SK-N-SH (cell line): Measurements from ENCODE around the gene FCN3. TPM values are rescaled to one million over a fixed set of nuclear protein-coding genes. Genes with fewer than 3 reads are reported as not detected.

Source experiments
- CTCF ChIA-PET: fragments of 300-600, 350-600 bp; formaldehyde crosslinking; extraction: SDS; loops from one replicate; lab custom pipeline; 2021; lab: Yijun Ruan, JAX
- POLR2A ChIA-PET: fragments of 350-600 bp; sonication (Branson Sonifier 250); formaldehyde crosslinking; extraction: SDS; loops from one replicate; lab custom pipeline; 2020; ENCODE audit warnings: antibody characterized with exemption, inconsistent platforms; lab: Yijun Ruan, JAX
- DNase-seq: peaks from one replicate; pipeline ENCODE4 v3.0.0; 2012
- H2AFZ ChIP-seq: fragments of 200-600 bp; sonication (generic); 2 replicates; pipeline ENCODE4 v1.8.1; 2016; ENCODE audit warnings: antibody characterized with exemption, mild to moderate bottlenecking, low read depth
- H3F3A ChIP-seq: fragments of 200-600 bp; sonication (generic); replicated peaks from 2 replicates; pipeline ENCODE3; 2016; ENCODE audit warnings: antibody characterized with exemption, mild to moderate bottlenecking; ENCODE audit not compliant: insufficient read depth
- H3K27ac ChIP-seq, 2 experiments: fragments of 200-500 bp in 1 of 2; fragments of 200-600 bp in 1 of 2; sonication (Bioruptor generic) in 1 of 2; sonication (generic), shearing (Covaris generic) in 1 of 2; 2 replicates each; pipeline versions ENCODE4 v1.5.1 to v1.6.1; 2014 to 2016; ENCODE audit warnings: low read depth in 2 of 2, inconsistent platforms in 1 of 2, low read length in 1 of 2, mild to moderate bottlenecking in 1 of 2, mixed read lengths in 1 of 2
- H3K27me3 ChIP-seq: fragments of 200-600 bp; sonication (generic), shearing (Covaris generic); 2 replicates; pipeline ENCODE4 v1.6.1; 2016; ENCODE audit warnings: mixed run types; ENCODE audit not compliant: insufficient read depth
- H3K36me3 ChIP-seq, 2 experiments: fragments of 200-500 bp in 1 of 2; fragments of 200-600 bp in 1 of 2; sonication (Bioruptor generic) in 1 of 2; sonication (generic) in 1 of 2; replicated peaks in 1 of 2; 2 replicates each; pipeline versions ENCODE3 to v1.5.1; 2014 to 2016; ENCODE audit warnings: low read length in 1 of 2, mild to moderate bottlenecking in 1 of 2; ENCODE audit not compliant: insufficient read depth in 2 of 2, control insufficient read depth in 1 of 2
- H3K4me1 ChIP-seq, 2 experiments: fragments of 200-500 bp in 1 of 2; fragments of 200-600 bp in 1 of 2; sonication (Bioruptor generic) in 1 of 2; sonication (generic), shearing (Covaris generic) in 1 of 2; 2 replicates each; pipeline versions ENCODE4 v1.5.1 to v1.6.1; 2014 to 2016; ENCODE audit warnings: low read depth in 1 of 2, low read length in 1 of 2, mixed run types in 1 of 2; ENCODE audit not compliant: insufficient read depth in 2 of 2, control insufficient read depth in 1 of 2
- H3K4me2 ChIP-seq: fragments of 200-600 bp; sonication (generic), shearing (Covaris generic); 2 replicates; pipeline ENCODE4 v1.6.1; 2017; ENCODE audit warnings: mixed run types
- H3K4me3 ChIP-seq, 2 experiments: fragments of 200-500 bp in 1 of 2; fragments of 200-600 bp in 1 of 2; sonication (Bioruptor generic) in 1 of 2; sonication (generic), shearing (Covaris generic) in 1 of 2; 2 replicates each; pipeline versions ENCODE4 v1.5.1 to v1.8.1; 2014 to 2016; ENCODE audit warnings: low read depth in 2 of 2, inconsistent platforms in 1 of 2, low read length in 1 of 2, mild to moderate bottlenecking in 1 of 2, mixed read lengths in 1 of 2, moderate library complexity in 1 of 2
- H3K79me2 ChIP-seq: fragments of 200-600 bp; sonication (generic); 2 replicates; pipeline ENCODE4 v1.8.1; 2017; ENCODE audit warnings: mild to moderate bottlenecking; ENCODE audit not compliant: insufficient read depth
- H3K9ac ChIP-seq: fragments of 200-600 bp; sonication (generic); 2 replicates; pipeline ENCODE4 v1.6.1; 2017; ENCODE audit warnings: mixed run types
- H3K9me2 ChIP-seq: fragments of 200-600 bp; sonication (generic); 2 replicates; pipeline ENCODE4 v1.6.1; 2017; ENCODE audit warnings: mixed run types
- H3K9me3 ChIP-seq: fragments of 200-600 bp; sonication (generic); 2 replicates; pipeline ENCODE4 v1.6.1; 2017; ENCODE audit warnings: mixed run types, mild to moderate bottlenecking, moderate library complexity
- H4K20me1 ChIP-seq: fragments of 200-600 bp; sonication (generic); 2 replicates; pipeline ENCODE4 v1.6.1; 2017; ENCODE audit warnings: mild to moderate bottlenecking, mixed run types; ENCODE audit not compliant: insufficient read depth
- CTCF ChIP-seq: fragments of 200-600 bp; sonication (generic); IDR thresholded peaks from 2 replicates; pipeline ENCODE4 v1.6.1; 2017; ENCODE audit warnings: antibody characterized with exemption, mild to moderate bottlenecking, moderate library complexity
- EZH2phosphoT487 ChIP-seq: fragments of 200-600 bp; sonication (generic); IDR thresholded peaks from 2 replicates; pipeline ENCODE4 v1.6.1; 2017; ENCODE audit warnings: low read depth, mixed run types, mild to moderate bottlenecking, antibody characterized with exemption, moderate library complexity, borderline replicate concordance
- IRF3 ChIP-seq: fragments of 150-350 bp; IDR thresholded peaks from 2 replicates; pipeline ENCODE4 v1.6.1; 2016; ENCODE audit warnings: mild to moderate bottlenecking, low read depth, low read length
- MAX ChIP-seq: IDR thresholded peaks from 2 replicates; pipeline ENCODE4 v1.4.0; 2012; ENCODE audit warnings: low read depth
- REST ChIP-seq: IDR thresholded peaks from 2 replicates; pipeline ENCODE4 v1.6.1; 2012; ENCODE audit warnings: mild to moderate bottlenecking, low read depth, low read length, moderate library complexity
- TCF12 ChIP-seq: IDR thresholded peaks from 2 replicates; pipeline ENCODE4 v1.4.0; 2012
- YY1 ChIP-seq: IDR thresholded peaks from 2 replicates; pipeline ENCODE4 v1.4.0; 2012; ENCODE audit warnings: low read depth, mild to moderate bottlenecking
- WGBS: methylation state at CpG from one replicate; pipeline ENCODE4 v1.1.6; 2017; ENCODE audit warnings: low lambda C conversion rate; 5-methylcytosine and 5-hydroxymethylcytosine counted together
- polyA plus RNA-seq, 3 experiments: library from polyadenylated mRNA; depleted of rRNA; stranded (reverse); fragments of >200 nt; gene quantifications; 2 replicates each; pipeline ENCODE4 v1.2.3, GENCODE V29; 2012

Gene FCN3
- polyA plus RNA-seq, 1 of the 3 experiments (the other 2 are of a cell fraction): not detected

- TF ChIP-seq REST: no peak
- TF ChIP-seq CTCF: no peak
- no peak for TF ChIP-seq EZH2phosphoT487
- TF ChIP-seq MAX: no peak
- TF ChIP-seq, all 33 proteins: peak for 0
Observed at GRCh38 chr1:27394925-27395324, 20.3 kb upstream of the FCN3 start (continued).

GRCh38 chr1:27394282-27394658 is 19.6 kb upstream of the FCN3 start:
- no peak overlapping the region for H3K9ac ChIP-seq
- peaks cover 0 to 28% of the 10 kb centered on the region in 2 experiments; a peak in 2 of 4 replicates for H3K4me1 ChIP-seq
- TF ChIP-seq REST (no peak), TCF12 (no peak), IRF3 (no peak), YY1 (no peak)
- no peak overlapping the region for H3K4me2 ChIP-seq
- H3K79me2 ChIP-seq: peaks cover 11% of the 10 kb centered on the region; the same call in 1 of the 2 replicates
- no peaks in the 10 kb centered on the region; the same call in 1 of the 2 replicates for H3K27me3 ChIP-seq
- ChIA-PET POLR2A (interaction anchor here (1.1 to 2.1 kb wide), 3 partner anchors 28 to 278 kb away, joined by 3 to 14 read pairs (median 5); partner anchors contain the start of genes IFI6 and MAP3K6), CTCF (interaction anchor here (0.7 to 20.0 kb wide), 38 partner anchors 8 to 350 kb away, joined by 3 to 731 read pairs (median 6); partner anchors contain the start of genes AHDC1, MAP3K6 and SYTL1)
- no peak for DNase-seq
- no peak overlapping the region for H2AFZ ChIP-seq
- H3K9me2 ChIP-seq: no peaks in the 10 kb centered on the region
- no peaks in the 10 kb centered on the region for H3K9me3 ChIP-seq
- H3K4me3 ChIP-seq: no peak overlapping the region
- no peaks in the 10 kb centered on the region for H3K36me3 ChIP-seq
- peaks cover 12% of the 10 kb centered on the region for H3F3A ChIP-seq
- WGBS: 97% methylated on average over 9 of the region's 9 CpGs
- 0 out of 4 replicates have a peak overlapping the region, but pooled peaks of 1 of the 2 experiments have one; percentile 15 for H3K27ac ChIP-seq
- no peaks in the 10 kb centered on the region for H4K20me1 ChIP-seq
